Smooth muscle cell (in vitro differentiated cells): ENCODE measurements around the gene PMIS2. TPM values are rescaled to one million over a fixed set of nuclear protein-coding genes. Genes with fewer than 3 reads are reported as not detected.

Experiments
- DNase-seq: peaks from one replicate; lab custom pipeline; 2025; ENCODE audit not compliant: unreplicated experiment; lab: John Stamatoyannopoulos, UW
- H2AFZ ChIP-seq: fragments of 200-600 bp; sonication (generic); 2 replicates; pipeline ENCODE4 v1.6.0; 2016; ENCODE audit warnings: antibody characterized with exemption, low read depth, mild to moderate bottlenecking
- H3F3A ChIP-seq: fragments of 200-600 bp; sonication (generic); 2 replicates; pipeline ENCODE4 v1.6.0; 2017; ENCODE audit warnings: antibody characterized with exemption, low read depth
- H3K27ac ChIP-seq: fragments of 200-600 bp; sonication (generic); 2 replicates; pipeline ENCODE4 v1.5.1; 2016; ENCODE audit warnings: low read depth, mild to moderate bottlenecking
- H3K27me3 ChIP-seq: fragments of 200-600 bp; sonication (generic); 2 replicates; pipeline ENCODE4 v1.6.1; 2016; ENCODE audit warnings: low read depth, mild to moderate bottlenecking
- H3K36me3 ChIP-seq: fragments of 200-600 bp; sonication (generic); 2 replicates; pipeline ENCODE4 v1.5.1; 2016; ENCODE audit warnings: low read depth
- H3K4me1 ChIP-seq: fragments of 200-600 bp; sonication (generic); 2 replicates; pipeline ENCODE4 v1.5.1; 2016; ENCODE audit warnings: low read depth
- H3K4me2 ChIP-seq: fragments of 200-600 bp; sonication (generic); 2 replicates; pipeline ENCODE4 v1.6.0; 2016; ENCODE audit warnings: mild to moderate bottlenecking
- H3K4me3 ChIP-seq: fragments of 200-600 bp; sonication (generic); 2 replicates; pipeline ENCODE4 v1.5.1; 2016; ENCODE audit warnings: mild to moderate bottlenecking
- H3K79me2 ChIP-seq: fragments of 200-600 bp; sonication (generic); 2 replicates; pipeline ENCODE4 v1.6.0; 2016; ENCODE audit warnings: low read depth, mild to moderate bottlenecking
- H3K9ac ChIP-seq: fragments of 200-600 bp; sonication (generic); 2 replicates; pipeline ENCODE4 v1.6.0; 2016; ENCODE audit warnings: low read depth
- H3K9me3 ChIP-seq: fragments of 200-600 bp; sonication (generic); replicated peaks from 2 replicates; pipeline ENCODE4 v1.5.1; 2016; ENCODE audit warnings: low read depth
- H4K20me1 ChIP-seq: fragments of 200-600 bp; sonication (generic); 2 replicates; pipeline ENCODE4 v1.6.0; 2016; ENCODE audit warnings: low read depth
- WGBS: methylation state at CpG from one replicate; pipeline ENCODE4 v1.1.7; 2016; ENCODE audit warnings: low lambda C conversion rate; 5-methylcytosine and 5-hydroxymethylcytosine counted together
- polyA plus RNA-seq: library from polyadenylated mRNA; unstranded; fragments of >200 nt; fragmentation: Nextera tagmentation; extraction: Ambion mirVana; gene quantifications from 2 replicates; pipeline ENCODE4 v1.2.1, GENCODE V29; 2016
- total RNA-seq: library from RNA; depleted of rRNA; stranded (reverse); fragments of >200 nt; gene quantifications from 2 replicates; pipeline ENCODE4 v1.2.3, GENCODE V29; 2014
- TF ChIP-seq, protein P1 (sequence below): fragments of 200-600 bp; sonication (generic); IDR thresholded peaks from 2 replicates; pipeline ENCODE4 v1.5.1; 2017; ENCODE audit warnings: borderline replicate concordance, mild to moderate bottlenecking, antibody characterized with exemption; ENCODE audit not compliant: insufficient read depth, poor library complexity, severe bottlenecking

Gene PMIS2
- total and polyA plus RNA-seq, 2 experiments from 2014 or later, result not detected

DNA sequence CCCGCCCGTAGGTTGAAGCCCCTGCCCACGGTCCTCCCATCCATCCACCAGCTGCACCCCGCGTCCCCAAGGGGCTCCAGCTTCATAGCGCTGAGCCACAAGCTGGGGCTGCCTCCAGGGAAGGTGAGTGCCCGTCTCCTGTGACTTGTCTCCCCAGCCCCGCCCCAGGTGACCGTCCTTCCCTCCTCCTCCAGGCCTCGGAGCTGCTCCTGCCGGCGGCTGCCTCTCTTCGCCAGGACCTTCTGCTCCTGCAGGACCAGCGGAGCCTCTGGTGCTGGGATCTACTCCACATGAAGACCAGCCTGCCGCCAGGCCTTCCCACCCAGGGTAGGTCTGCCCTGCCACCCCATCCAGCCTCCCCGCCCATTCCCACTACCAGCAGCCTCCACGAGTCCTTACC, 34.0 kb downstream of the PMIS2 start:
- DNase-seq, result no peak
- TF ChIP-seq, protein P1, sequence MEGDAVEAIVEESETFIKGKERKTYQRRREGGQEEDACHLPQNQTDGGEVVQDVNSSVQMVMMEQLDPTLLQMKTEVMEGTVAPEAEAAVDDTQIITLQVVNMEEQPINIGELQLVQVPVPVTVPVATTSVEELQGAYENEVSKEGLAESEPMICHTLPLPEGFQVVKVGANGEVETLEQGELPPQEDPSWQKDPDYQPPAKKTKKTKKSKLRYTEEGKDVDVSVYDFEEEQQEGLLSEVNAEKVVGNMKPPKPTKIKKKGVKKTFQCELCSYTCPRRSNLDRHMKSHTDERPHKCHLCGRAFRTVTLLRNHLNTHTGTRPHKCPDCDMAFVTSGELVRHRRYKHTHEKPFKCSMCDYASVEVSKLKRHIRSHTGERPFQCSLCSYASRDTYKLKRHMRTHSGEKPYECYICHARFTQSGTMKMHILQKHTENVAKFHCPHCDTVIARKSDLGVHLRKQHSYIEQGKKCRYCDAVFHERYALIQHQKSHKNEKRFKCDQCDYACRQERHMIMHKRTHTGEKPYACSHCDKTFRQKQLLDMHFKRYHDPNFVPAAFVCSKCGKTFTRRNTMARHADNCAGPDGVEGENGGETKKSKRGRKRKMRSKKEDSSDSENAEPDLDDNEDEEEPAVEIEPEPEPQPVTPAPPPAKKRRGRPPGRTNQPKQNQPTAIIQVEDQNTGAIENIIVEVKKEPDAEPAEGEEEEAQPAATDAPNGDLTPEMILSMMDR, result no peak
- Histone ChIP-seq H3K36me3 (no peaks in the 10 kb centered on the region), H3K27me3 (no peaks in the 10 kb centered on the region), H3K4me1 (no peaks in the 10 kb centered on the region), H3K4me2 (no peak overlapping the region), H4K20me1 (no peaks in the 10 kb centered on the region), H3F3A (no peaks in the 10 kb centered on the region), H2AFZ (no peak overlapping the region), H3K9me3 (no peaks in the 10 kb centered on the region), H3K27ac (no peak overlapping the region), H3K4me3 (no peak overlapping the region), H3K79me2 (no peaks in the 10 kb centered on the region), H3K9ac (no peak overlapping the region)
- WGBS, result 96% methylated on average over 17 of the region's 17 CpGs

DNA sequence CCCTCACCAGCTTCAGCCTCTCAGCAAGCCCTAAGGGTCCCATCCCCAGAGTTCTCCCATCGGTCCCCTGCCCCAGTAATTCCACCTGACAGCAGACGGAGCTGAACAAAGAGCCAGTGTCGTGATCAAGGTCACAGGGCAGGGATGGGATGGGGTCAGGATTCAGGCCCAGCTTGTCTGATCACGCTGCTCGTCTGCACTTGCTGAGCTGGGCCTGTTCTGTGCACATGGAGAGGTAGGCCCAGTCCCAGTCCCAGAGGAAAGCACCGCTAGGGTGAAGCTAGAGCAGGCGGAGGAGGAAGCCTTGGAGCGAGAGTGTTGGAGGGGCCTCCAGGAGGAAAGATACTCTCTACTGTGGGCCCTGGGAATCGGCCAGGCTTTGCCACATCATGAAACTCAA, 35.7 kb downstream of the PMIS2 start:
- Histone ChIP-seq H3K79me2 (no peaks in the 10 kb centered on the region), H3K4me2 (no peak overlapping the region), H3K36me3 (no peaks in the 10 kb centered on the region), H3K4me3 (no peak overlapping the region), H3K27ac (no peak overlapping the region), H3K9ac (no peak overlapping the region), H3F3A (no peaks in the 10 kb centered on the region), H2AFZ (no peak overlapping the region), H4K20me1 (no peaks in the 10 kb centered on the region), H3K9me3 (no peaks in the 10 kb centered on the region), H3K27me3 (no peaks in the 10 kb centered on the region), H3K4me1 (no peaks in the 10 kb centered on the region)
- over 99% methylated on average over 9 of the region's 9 CpGs for WGBS
- TF ChIP-seq, protein P1, result no peak
- no peak for DNase-seq

- H3K79me2 ChIP-seq, result no peaks in the 10 kb centered on the region
- H3K36me3 ChIP-seq, result no peaks in the 10 kb centered on the region
- no peak overlapping the region for H3K9ac ChIP-seq
- 98% methylated on average over 10 of the region's 13 CpGs for WGBS
- no peaks in the 10 kb centered on the region for H3K4me1 ChIP-seq
- H3K4me2 ChIP-seq, result no peak overlapping the region
- H3K27me3 ChIP-seq, result no peaks in the 10 kb centered on the region
- no peak overlapping the region for H3K27ac ChIP-seq
- H4K20me1 ChIP-seq, result no peaks in the 10 kb centered on the region
- H3K9me3 ChIP-seq, result no peaks in the 10 kb centered on the region
- no peak overlapping the region for H2AFZ ChIP-seq
- DNase-seq, result no peak
- no peaks in the 10 kb centered on the region for H3F3A ChIP-seq
- TF ChIP-seq, protein P1, result no peak
- H3K4me3 ChIP-seq, result no peak overlapping the region
Measured at GRCh38 chr19:35622750-35623149, 36.8 kb downstream of the PMIS2 start.

DNA sequence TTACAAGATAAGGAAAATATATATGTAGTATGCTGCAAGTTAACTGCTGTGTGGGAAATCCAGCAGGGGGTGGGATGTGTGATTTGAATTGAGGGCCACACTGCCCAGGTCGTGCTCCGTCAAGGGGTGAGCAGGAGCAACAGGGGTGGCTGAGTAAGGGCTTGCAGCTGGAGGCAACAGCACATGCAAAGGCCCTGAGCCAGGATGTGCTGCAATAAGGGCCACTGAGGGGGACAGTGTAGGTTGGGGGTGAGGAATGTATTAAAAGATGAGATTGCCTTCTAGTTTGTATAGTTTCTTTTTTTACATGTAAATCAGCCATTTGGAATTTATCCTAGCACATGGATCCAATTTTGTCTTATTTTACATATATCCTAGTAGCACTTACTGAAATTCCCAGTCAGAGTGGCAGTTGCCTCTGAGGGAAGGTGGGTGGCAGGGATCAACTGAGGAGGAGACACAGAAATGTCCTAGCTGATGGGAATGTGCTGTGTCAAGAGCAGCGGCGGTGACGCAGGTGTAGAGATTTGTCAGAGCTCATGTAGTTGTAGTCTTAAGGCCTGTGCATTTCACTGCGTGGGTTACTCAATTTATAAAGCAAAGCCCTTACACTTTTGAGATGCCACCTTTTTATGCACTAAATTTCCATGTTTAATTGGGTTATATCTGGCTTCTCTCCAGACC, 37.5 kb downstream of the PMIS2 start:
- Histone ChIP-seq H2AFZ (no peak overlapping the region), H3K9me3 (no peaks in the 10 kb centered on the region), H3F3A (no peaks in the 10 kb centered on the region), H3K27ac (no peak overlapping the region), H3K4me1 (peaks cover 5% of the 10 kb centered on the region), H3K36me3 (no peaks in the 10 kb centered on the region), H3K27me3 (no peaks in the 10 kb centered on the region), H3K4me3 (no peak overlapping the region), H3K79me2 (no peaks in the 10 kb centered on the region), H4K20me1 (no peaks in the 10 kb centered on the region), H3K4me2 (no peak overlapping the region), H3K9ac (no peak overlapping the region)
- DNase-seq, result no peak
- TF ChIP-seq, protein P1, result no peak
- WGBS, result 92% methylated on average over 6 of the region's 6 CpGs
